ENCODE data around the gene TMEM63A. TPM values are rescaled to one million over a fixed set of nuclear protein-coding genes. Genes with fewer than 3 reads are reported as not detected.

Gene TMEM63A
- total RNA-seq, 1 experiment from 2014 or later = 47.5 TPM

- H3K79me2 ChIP-seq (ENCODE audit: low read length) = peaks cover 75% of the 10 kb centered on the region
- intact Hi-C loops (cut with micrococcal nuclease) = loop anchor here (5.0 kb wide), 1 partner anchor 102 kb away; the partner anchor contains the start of gene SRP9
- DNase-seq = peak; percentile 57
- H3K4me2 ChIP-seq (ENCODE audit: low read length) = peak overlapping the region; percentile 93
- H3K4me1 ChIP-seq (ENCODE audit: insufficient read depth, low read length) = peaks cover 73% of the 10 kb centered on the region
- no peak for ATAC-seq
- peaks cover 15% of the 10 kb centered on the region for H3K36me3 ChIP-seq (ENCODE audit: low read depth, low read length)
- H3F3A ChIP-seq (ENCODE audit: low read length, unreplicated experiment) = peaks cover 4% of the 10 kb centered on the region
- no peaks in the 10 kb centered on the region for H3K9me3 ChIP-seq (ENCODE audit: low read length)
- TF ChIP-seq EZH2 (IDR thresholded peaks at IDR 0.05; ENCODE audit: low read length, unreplicated experiment) = no peak
- TF ChIP-seq CTCF (conservative IDR thresholded peaks at IDR 0.05; ENCODE audit: low read depth, low read length) = no peak
- no peak for TF ChIP-seq EZH2phosphoT487 (IDR thresholded peaks at IDR 0.05; ENCODE audit: borderline replicate concordance, low read length)
- CTCF ChIA-PET = no interaction called here
- H3K9me2 ChIP-seq (replicated peaks; ENCODE audit: low read length) = no peaks in the 10 kb centered on the region
- peaks cover 23% of the 10 kb centered on the region; the same call in 1 of the 2 replicates for H4K20me1 ChIP-seq (ENCODE audit: low read length)
- POLR2A ChIA-PET (ENCODE audit: unreplicated experiment) = no interaction called here
- no peak overlapping the region for H2AFZ ChIP-seq (ENCODE audit: low read length)
- peak overlapping the region; percentile 98 for H3K27ac ChIP-seq (ENCODE audit: low read length)
- H3K9ac ChIP-seq (ENCODE audit: low read length) = peak overlapping the region; percentile 97
- H3K27me3 ChIP-seq (ENCODE audit: low read length) = no peaks in the 10 kb centered on the region
- H3K4me3 ChIP-seq (ENCODE audit: low read length) = peak overlapping the region; percentile 96
- no TSS peak for BruUV-seq (replicated peaks)
Measured at GRCh38 chr1:225879521-225880221, 2.5 kb downstream of the TMEM63A start.

DNA sequence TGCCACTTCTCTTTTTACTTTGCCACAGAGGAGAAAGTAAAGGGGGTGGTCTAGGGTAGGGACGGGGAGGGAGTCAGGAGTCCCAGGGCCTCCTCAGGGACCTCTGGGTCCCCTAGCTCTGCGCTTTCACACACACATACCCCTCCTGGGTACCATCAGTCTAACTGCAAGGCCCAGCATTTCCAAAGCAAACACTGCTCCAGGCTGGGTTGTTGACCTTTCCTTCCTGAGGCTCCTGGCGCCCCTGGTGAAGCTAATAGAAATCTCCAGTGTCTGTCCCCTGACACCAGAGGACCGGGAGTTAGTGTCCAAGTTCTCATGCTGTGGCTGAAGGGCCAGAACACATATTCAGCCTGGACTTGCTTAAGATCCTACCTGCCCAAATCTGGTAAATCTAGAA lies 3.9 kb downstream of the TMEM63A start:
- H3K36me3 ChIP-seq (ENCODE audit: low read depth, low read length) = peaks cover 27% of the 10 kb centered on the region
- no peak for TF ChIP-seq EZH2 (IDR thresholded peaks at IDR 0.05; ENCODE audit: low read length, unreplicated experiment)
- no peak for TF ChIP-seq CTCF (conservative IDR thresholded peaks at IDR 0.05; ENCODE audit: low read depth, low read length)
- TF ChIP-seq EZH2phosphoT487 (IDR thresholded peaks at IDR 0.05; ENCODE audit: borderline replicate concordance, low read length) = no peak
- no peaks in the 10 kb centered on the region for H3K9me2 ChIP-seq (replicated peaks; ENCODE audit: low read length)
- no peak overlapping the region for H3K4me2 ChIP-seq (ENCODE audit: low read length)
- H2AFZ ChIP-seq (ENCODE audit: low read length) = no peak overlapping the region
- intact Hi-C loops (cut with micrococcal nuclease) = no loop called here
- H3K27me3 ChIP-seq (ENCODE audit: low read length) = no peaks in the 10 kb centered on the region
- peaks cover 82% of the 10 kb centered on the region for H3K4me1 ChIP-seq (ENCODE audit: insufficient read depth, low read length)
- no peak for DNase-seq
- peaks cover 23% of the 10 kb centered on the region; the same call in 1 of the 2 replicates for H4K20me1 ChIP-seq (ENCODE audit: low read length)
- H3K79me2 ChIP-seq (ENCODE audit: low read length) = peaks cover 85% of the 10 kb centered on the region
- POLR2A ChIA-PET (ENCODE audit: unreplicated experiment) = no interaction called here
- H3F3A ChIP-seq (ENCODE audit: low read length, unreplicated experiment) = peaks cover 4% of the 10 kb centered on the region
- CTCF ChIA-PET = no interaction called here
- no peaks in the 10 kb centered on the region for H3K9me3 ChIP-seq (ENCODE audit: low read length)
- no peak overlapping the region for H3K9ac ChIP-seq (ENCODE audit: low read length)
- no peak overlapping the region for H3K4me3 ChIP-seq (ENCODE audit: low read length)
- no peak for ATAC-seq
- no TSS peak for BruUV-seq (replicated peaks)
- H3K27ac ChIP-seq (ENCODE audit: low read length) = no peak overlapping the region

GRCh38 chr1:225877580-225877979 lies 4.6 kb downstream of the TMEM63A start:
- intact Hi-C loops (cut with micrococcal nuclease) = no loop called here
- Histone ChIP-seq H3K27ac (ENCODE audit: low read length) (no peak overlapping the region), H3K4me1 (ENCODE audit: insufficient read depth, low read length) (peaks cover 89% of the 10 kb centered on the region), H3K36me3 (ENCODE audit: low read depth, low read length) (peaks cover 32% of the 10 kb centered on the region), H3F3A (ENCODE audit: low read length, unreplicated experiment) (peaks cover 4% of the 10 kb centered on the region), H3K79me2 (ENCODE audit: low read length) (peaks cover 87% of the 10 kb centered on the region), H3K9me2 (replicated peaks; ENCODE audit: low read length) (no peaks in the 10 kb centered on the region), H3K9me3 (ENCODE audit: low read length) (no peaks in the 10 kb centered on the region), H3K4me2 (ENCODE audit: low read length) (no peak overlapping the region), H4K20me1 (ENCODE audit: low read length) (peaks cover 23% of the 10 kb centered on the region; the same call in 1 of the 2 replicates), H2AFZ (ENCODE audit: low read length) (no peak overlapping the region), H3K27me3 (ENCODE audit: low read length) (no peaks in the 10 kb centered on the region), H3K4me3 (ENCODE audit: low read length) (no peak overlapping the region), H3K9ac (ENCODE audit: low read length) (no peak overlapping the region)
- DNase-seq (peak; percentile 58), ATAC-seq (no peak)
- no TSS peak for BruUV-seq (replicated peaks)
- no peak for TF ChIP-seq EZH2phosphoT487 (IDR thresholded peaks at IDR 0.05; ENCODE audit: borderline replicate concordance, low read length)
- TF ChIP-seq EZH2 (IDR thresholded peaks at IDR 0.05; ENCODE audit: low read length, unreplicated experiment) = no peak
- TF ChIP-seq CTCF (conservative IDR thresholded peaks at IDR 0.05; ENCODE audit: low read depth, low read length) = peak; percentile 79
- ChIA-PET CTCF (no interaction called here), POLR2A (ENCODE audit: unreplicated experiment) (interaction anchor here (0.7 kb wide), 1 partner anchor 1543 kb away, joined by 3 read pairs; no protein-coding TSS in a partner anchor)
